ENCODE results near the gene REXO5.

DNA sequence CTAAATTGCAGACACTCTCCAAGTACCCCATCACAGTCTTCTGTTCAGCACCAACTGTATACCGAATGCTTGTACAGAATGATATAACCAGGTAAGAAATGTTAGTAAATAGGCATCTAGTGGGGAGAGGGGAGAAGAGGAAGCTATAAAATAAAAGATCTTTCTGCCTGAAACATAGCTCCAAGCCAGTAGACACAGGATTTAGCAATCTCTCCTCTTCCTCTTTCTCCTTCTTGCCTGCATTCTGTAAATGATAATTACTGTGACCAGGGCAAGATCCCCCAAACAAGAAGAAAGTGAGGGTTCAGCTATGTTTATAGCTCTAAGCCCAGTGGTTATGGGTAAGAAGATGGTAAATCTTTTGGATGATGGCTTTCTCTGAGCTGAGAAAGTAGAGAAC, 24.6 kb upstream of the REXO5 start:
- TF ChIP-seq, protein P1, sequence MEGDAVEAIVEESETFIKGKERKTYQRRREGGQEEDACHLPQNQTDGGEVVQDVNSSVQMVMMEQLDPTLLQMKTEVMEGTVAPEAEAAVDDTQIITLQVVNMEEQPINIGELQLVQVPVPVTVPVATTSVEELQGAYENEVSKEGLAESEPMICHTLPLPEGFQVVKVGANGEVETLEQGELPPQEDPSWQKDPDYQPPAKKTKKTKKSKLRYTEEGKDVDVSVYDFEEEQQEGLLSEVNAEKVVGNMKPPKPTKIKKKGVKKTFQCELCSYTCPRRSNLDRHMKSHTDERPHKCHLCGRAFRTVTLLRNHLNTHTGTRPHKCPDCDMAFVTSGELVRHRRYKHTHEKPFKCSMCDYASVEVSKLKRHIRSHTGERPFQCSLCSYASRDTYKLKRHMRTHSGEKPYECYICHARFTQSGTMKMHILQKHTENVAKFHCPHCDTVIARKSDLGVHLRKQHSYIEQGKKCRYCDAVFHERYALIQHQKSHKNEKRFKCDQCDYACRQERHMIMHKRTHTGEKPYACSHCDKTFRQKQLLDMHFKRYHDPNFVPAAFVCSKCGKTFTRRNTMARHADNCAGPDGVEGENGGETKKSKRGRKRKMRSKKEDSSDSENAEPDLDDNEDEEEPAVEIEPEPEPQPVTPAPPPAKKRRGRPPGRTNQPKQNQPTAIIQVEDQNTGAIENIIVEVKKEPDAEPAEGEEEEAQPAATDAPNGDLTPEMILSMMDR (IDR thresholded peaks at IDR 0.05), result no peak
- no peak for TF ChIP-seq POLR2A (IDR thresholded peaks at IDR 0.05)
- TF ChIP-seq EP300 (IDR thresholded peaks at IDR 0.05), result no peak

All from stomach (tissue), 4 donors.